DOHH2 (cell line): ENCODE data around the gene TIPARP.
"Not testable (repeated sequence)": the region's sequence is repeated elsewhere in the genome, so short reads cannot be mapped to it uniquely, and the experiment has no call there.

Source experiments
- H3F3A ChIP-seq: fragments of 200-600 bp; sonication (generic), shearing (Covaris generic); 2 replicates; pipeline ENCODE4 v1.6.0; 2016; ENCODE audit warnings: antibody characterized with exemption, mild to moderate bottlenecking; ENCODE audit not compliant: control insufficient read depth, insufficient read depth
- H3K27ac ChIP-seq: fragments of 200-600 bp; sonication (generic); 2 replicates; pipeline ENCODE4 v1.5.1; 2014; ENCODE audit warnings: low read depth, mild to moderate bottlenecking, low read length, moderate library complexity
- H3K27me3 ChIP-seq: fragments of 200-600 bp; sonication (generic); 2 replicates; pipeline ENCODE4 v1.6.1; 2014; ENCODE audit warnings: mild to moderate bottlenecking, low read length, mixed read lengths; ENCODE audit not compliant: control insufficient read depth
- H3K36me3 ChIP-seq: fragments of 200-600 bp; sonication (generic); 2 replicates; pipeline ENCODE4 v1.6.1; 2014; ENCODE audit warnings: mild to moderate bottlenecking, low read length, moderate library complexity, mixed read lengths; ENCODE audit not compliant: control insufficient read depth
- H3K4me1 ChIP-seq: fragments of 200-600 bp; sonication (generic); 2 replicates; pipeline ENCODE4 v1.6.1; 2014; ENCODE audit warnings: mild to moderate bottlenecking, low read length, mixed read lengths; ENCODE audit not compliant: control insufficient read depth
- H3K4me2 ChIP-seq: fragments of 200-600 bp; sonication (generic); 2 replicates; pipeline ENCODE4 v1.6.0; 2014; ENCODE audit warnings: mild to moderate bottlenecking, low read length, moderate library complexity
- H3K4me3 ChIP-seq: fragments of 200-600 bp; sonication (generic); 2 replicates; pipeline ENCODE4 v1.5.1; 2014; ENCODE audit warnings: mild to moderate bottlenecking, low read length, mixed read lengths
- H3K79me2 ChIP-seq: fragments of 200-600 bp; sonication (generic); 2 replicates; pipeline ENCODE4 v1.6.1; 2014; ENCODE audit warnings: mild to moderate bottlenecking, low read length, mixed read lengths; ENCODE audit not compliant: control insufficient read depth
- H3K9me2 ChIP-seq: fragments of 200-600 bp; sonication (generic); replicated peaks from 2 replicates; pipeline ENCODE4 v1.6.1; 2014; ENCODE audit warnings: mild to moderate bottlenecking, low read length, mixed read lengths; ENCODE audit not compliant: control insufficient read depth
- H3K9me3 ChIP-seq: fragments of 200-600 bp; sonication (generic); 2 replicates; pipeline ENCODE4 v1.6.1; 2014; ENCODE audit warnings: antibody characterized with exemption, low read length, mixed read lengths; ENCODE audit not compliant: control insufficient read depth, insufficient read depth
- H4K20me1 ChIP-seq: fragments of 200-600 bp; sonication (generic); 2 replicates; pipeline ENCODE4 v1.6.0; 2014; ENCODE audit warnings: low read depth, mild to moderate bottlenecking, antibody characterized with exemption, low read length, moderate library complexity; ENCODE audit not compliant: control insufficient read depth, insufficient read depth
- CTCF ChIP-seq: fragments of 200-600 bp; sonication (generic); IDR thresholded peaks from one replicate; pipeline ENCODE4 v1.5.1; 2014; ENCODE audit warnings: antibody characterized with exemption, mild to moderate bottlenecking, low read depth, low read length; ENCODE audit not compliant: poor library complexity, severe bottlenecking
- EZH2phosphoT487 ChIP-seq: fragments of 200-600 bp; sonication (generic); IDR thresholded peaks from 2 replicates; pipeline ENCODE4 v1.6.1; 2017; ENCODE audit warnings: borderline replicate concordance, mild to moderate bottlenecking, antibody characterized with exemption, low read length, moderate library complexity, mixed read lengths

TIPARP gene

GRCh38 chr3:156735471-156735870, 61.1 kb downstream of the TIPARP start:
- no peaks in the 10 kb centered on the region for H3K4me1 ChIP-seq
- H4K20me1 ChIP-seq = no peaks in the 10 kb centered on the region
- no peaks in the 10 kb centered on the region for H3K79me2 ChIP-seq
- H3K9me2 ChIP-seq = no peaks in the 10 kb centered on the region
- H3K36me3 ChIP-seq = no peaks in the 10 kb centered on the region
- no peak for TF ChIP-seq EZH2phosphoT487
- TF ChIP-seq CTCF = no peak
- H3K27ac ChIP-seq = no peak overlapping the region
- no peak overlapping the region for H3K4me2 ChIP-seq
- H3F3A ChIP-seq = no peaks in the 10 kb centered on the region
- H3K9me3 ChIP-seq = no peaks in the 10 kb centered on the region
- H3K27me3 ChIP-seq = no peaks in the 10 kb centered on the region
- H3K4me3 ChIP-seq = no peak overlapping the region

GRCh38 chr3:156737049-156737448, 62.7 kb downstream of the TIPARP start:
- H3K9me2 ChIP-seq, H3K36me3 ChIP-seq, H4K20me1 ChIP-seq, H3K27me3 ChIP-seq, H3K27ac ChIP-seq, H3K9me3 ChIP-seq, H3K79me2 ChIP-seq, H3K4me2 ChIP-seq, H3F3A ChIP-seq, H3K4me3 ChIP-seq, H3K4me1 ChIP-seq: not testable (repeated sequence)

GRCh38 chr3:156738251-156738650, 63.9 kb downstream of the TIPARP start:
- no peak overlapping the region for H3K4me3 ChIP-seq
- no peaks in the 10 kb centered on the region for H3K79me2 ChIP-seq
- H3K27ac ChIP-seq = no peak overlapping the region
- no peaks in the 10 kb centered on the region for H3F3A ChIP-seq
- no peaks in the 10 kb centered on the region for H3K36me3 ChIP-seq
- H3K4me2 ChIP-seq = no peak overlapping the region
- no peaks in the 10 kb centered on the region for H3K9me3 ChIP-seq
- H3K4me1 ChIP-seq = peaks cover 4% of the 10 kb centered on the region; the same call in 1 of the 2 replicates
- TF ChIP-seq EZH2phosphoT487 (no peak), CTCF (no peak)
- no peaks in the 10 kb centered on the region for H3K27me3 ChIP-seq
- no peaks in the 10 kb centered on the region for H4K20me1 ChIP-seq
- no peaks in the 10 kb centered on the region for H3K9me2 ChIP-seq

- no peaks in the 10 kb centered on the region for H3K9me3 ChIP-seq
- H3K4me2 ChIP-seq = no peak overlapping the region
- TF ChIP-seq EZH2phosphoT487 (no peak), CTCF (no peak)
- H3K27me3 ChIP-seq = no peaks in the 10 kb centered on the region
- no peaks in the 10 kb centered on the region for H3K9me2 ChIP-seq
- no peak overlapping the region for H3K27ac ChIP-seq
- H3K4me3 ChIP-seq = no peak overlapping the region
- no peaks in the 10 kb centered on the region for H4K20me1 ChIP-seq
- H3K36me3 ChIP-seq = no peaks in the 10 kb centered on the region
- H3F3A ChIP-seq = no peaks in the 10 kb centered on the region
- no peaks in the 10 kb centered on the region for H3K79me2 ChIP-seq
- peaks cover 4% of the 10 kb centered on the region; the same call in 1 of the 2 replicates for H3K4me1 ChIP-seq
Observed at GRCh38 chr3:156739976-156740375, 65.6 kb downstream of the TIPARP start.

- H3K27me3 ChIP-seq, H3K4me1 ChIP-seq, H3K27ac ChIP-seq, H3K79me2 ChIP-seq, H3K4me3 ChIP-seq, H3K36me3 ChIP-seq, H3K9me3 ChIP-seq, H3K4me2 ChIP-seq, H3F3A ChIP-seq, H3K9me2 ChIP-seq, H4K20me1 ChIP-seq: not testable (repeated sequence)
Observed at GRCh38 chr3:156740581-156740980, 66.2 kb downstream of the TIPARP start.
